ENCODE measurements around the gene ARID5A. TPM values are rescaled to one million over a fixed set of nuclear protein-coding genes. Genes with fewer than 3 reads are reported as not detected.

Gene ARID5A
- total and polyA plus RNA-seq, 2 of the 13 experiments (the other 11 are each of a cell fraction or from before 2014, with no cell fraction given) = 6.0 to 9.5 TPM

DNA sequence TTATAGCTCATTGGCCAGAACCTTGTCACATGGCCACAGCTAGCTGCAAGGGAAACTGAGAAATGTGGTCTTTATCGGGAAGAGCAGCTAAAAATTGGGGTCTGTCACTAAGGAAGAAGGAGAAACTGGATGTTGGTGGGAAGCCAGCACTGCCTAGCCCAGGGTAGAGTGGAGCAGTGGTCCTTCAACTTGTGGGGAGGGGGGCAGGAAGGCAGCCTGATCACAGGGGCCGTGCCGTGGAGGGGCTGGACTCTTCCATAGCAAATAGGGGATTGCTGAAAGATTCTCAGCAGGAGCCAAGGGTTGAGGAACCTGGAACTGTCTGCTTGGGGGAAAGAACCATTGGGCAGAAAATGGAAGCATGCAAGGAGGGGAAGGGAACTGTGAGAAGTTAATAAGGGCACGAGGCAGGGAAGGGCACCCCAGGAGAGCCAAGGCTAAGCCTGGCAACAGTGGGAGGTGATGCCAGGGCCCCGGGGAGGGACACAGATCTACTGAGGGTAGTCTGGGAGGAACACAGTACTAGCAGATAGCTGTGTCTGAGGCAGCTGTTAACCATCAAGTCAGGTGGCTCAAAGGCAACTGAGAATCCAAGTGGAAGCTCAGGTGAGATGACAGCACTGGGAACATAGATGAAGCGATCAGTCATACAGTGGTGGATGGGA lies 25.5 kb upstream of the ARID5A start:
- Histone ChIP-seq H3K9ac (ENCODE audit: insufficient read depth, low read depth, low read length) (no peak overlapping the region), H3K4me1 (ENCODE audit: insufficient read depth, low read length) (peaks cover 33% of the 10 kb centered on the region), H3K79me2 (ENCODE audit: insufficient read depth, low read length) (no peaks in the 10 kb centered on the region), H3K27ac (ENCODE audit: extremely low read length, insufficient read depth, low read length) (no peak overlapping the region), H4K20me1 (ENCODE audit: insufficient read depth, low read length) (no peaks in the 10 kb centered on the region), H3K4me2 (ENCODE audit: low read depth, low read length) (no peak overlapping the region), H2AFZ (ENCODE audit: low read length) (no peak overlapping the region), H3K4me3 (replicated peaks in 1 of 3; ENCODE audit: insufficient read depth in 1 of 3, low read depth in 2 of 3, low read length in 3 of 3) (no peak overlapping the region), H3K36me3 (replicated peaks in 1 of 2; ENCODE audit: control insufficient read depth in 1 of 2, insufficient read depth in 2 of 2, low read length in 2 of 2) (no peaks in the 10 kb centered on the region), H3K27me3 (ENCODE audit: control insufficient read depth in 1 of 2, insufficient read depth in 2 of 2, low read length in 2 of 2) (peaks cover 0 to 44% of the 10 kb centered on the region in 2 experiments; a peak in 3 of 5 replicates), H3K9me3 (ENCODE audit: low read length) (no peaks in the 10 kb centered on the region)
- ATAC-seq (no peak), FAIRE-seq (no peak), DNase-seq (ENCODE audit: low spot score) (no peak)
- no TSS peak for BruUV-seq (replicated peaks)
- intact Hi-C loops (cut with micrococcal nuclease; ENCODE audit: unreplicated experiment) = no loop called here
- 9% methylated on average over 6 of the region's 6 CpGs for WGBS (ENCODE audit: low lambda C conversion rate)
- in situ Hi-C loops (cut with HindIII; ENCODE audit: extremely low pct_ligation_motif_present, low pct_unique_long_range_greater_than_20kb) = loop anchor here (25.0 kb wide), 1 partner anchor 374 kb away; the partner anchor contains the start of genes ASTL and DUSP2
- ChIA-PET CTCF (ENCODE audit: low intra/inter-chr PET ratio, low total read pairs) (interaction anchor here (1.5 to 5.0 kb wide), 2 partner anchors 103 to 372 kb away, joined by 3 to 116 read pairs; no protein-coding TSS in a partner anchor), POLR2A (no interaction called here)
- TF ChIP-seq ZNF253 (CRISPR knock-in tag; IDR thresholded peaks at IDR 0.05; ENCODE audit: borderline replicate concordance) (no peak), IKZF4 (CRISPR knock-in tag; IDR thresholded peaks at IDR 0.05; ENCODE audit: borderline replicate concordance, low read depth, not compliant biosample characterization) (no peak), SRF (IDR thresholded peaks at IDR 0.05; ENCODE audit: low read depth, low read length) (no peak), SIN3A (IDR thresholded peaks at IDR 0.05; ENCODE audit: borderline replicate concordance, low read depth, low read length) (no peak), HOXA5 (CRISPR knock-in tag; IDR thresholded peaks at IDR 0.05) (no peak), ZNF446 (CRISPR knock-in tag; IDR thresholded peaks at IDR 0.05) (no peak), ZNF83 (CRISPR knock-in tag; IDR thresholded peaks at IDR 0.05; ENCODE audit: borderline replicate concordance) (no peak), PTBP1 (IDR thresholded peaks at IDR 0.05; ENCODE audit: low read depth, low read length, poor library complexity, severe bottlenecking) (no peak), SOX5 (CRISPR knock-in tag; IDR thresholded peaks at IDR 0.05; ENCODE audit: borderline replicate concordance) (no peak), SALL2 (CRISPR knock-in tag; IDR thresholded peaks at IDR 0.05) (no peak), ONECUT2 (CRISPR knock-in tag; IDR thresholded peaks at IDR 0.05) (no peak), CENPX (CRISPR knock-in tag; IDR thresholded peaks at IDR 0.05) (no peak), ZNF407 (CRISPR knock-in tag; IDR thresholded peaks at IDR 0.05; ENCODE audit: not compliant biosample characterization) (no peak)
- TF ChIP-seq, protein P1, sequence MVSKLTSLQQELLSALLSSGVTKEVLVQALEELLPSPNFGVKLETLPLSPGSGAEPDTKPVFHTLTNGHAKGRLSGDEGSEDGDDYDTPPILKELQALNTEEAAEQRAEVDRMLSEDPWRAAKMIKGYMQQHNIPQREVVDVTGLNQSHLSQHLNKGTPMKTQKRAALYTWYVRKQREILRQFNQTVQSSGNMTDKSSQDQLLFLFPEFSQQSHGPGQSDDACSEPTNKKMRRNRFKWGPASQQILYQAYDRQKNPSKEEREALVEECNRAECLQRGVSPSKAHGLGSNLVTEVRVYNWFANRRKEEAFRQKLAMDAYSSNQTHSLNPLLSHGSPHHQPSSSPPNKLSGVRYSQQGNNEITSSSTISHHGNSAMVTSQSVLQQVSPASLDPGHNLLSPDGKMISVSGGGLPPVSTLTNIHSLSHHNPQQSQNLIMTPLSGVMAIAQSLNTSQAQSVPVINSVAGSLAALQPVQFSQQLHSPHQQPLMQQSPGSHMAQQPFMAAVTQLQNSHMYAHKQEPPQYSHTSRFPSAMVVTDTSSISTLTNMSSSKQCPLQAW (CRISPR knock-in tag; IDR thresholded peaks at IDR 0.05) = no peak
